Cardiac fibroblast (primary cell): ENCODE data around the gene SUPV3L1.

Experiments used
- DNase-seq, 2 donors: peaks; one replicate each; pipeline versions ENCODE4 v3.0.0 to v3.0.0-alpha.2; 2010; ENCODE audit warnings: low read depth in 2 of 2
- H3K4me3 ChIP-seq, 2 donors: replicated peaks in 1 of 2; 1 replicate in 1 of 2; 2 replicates in 1 of 2; pipeline ENCODE4 v1.5.1; 2011; ENCODE audit warnings: low read depth in 2 of 2, low read length in 2 of 2, mild to moderate bottlenecking in 2 of 2, moderate library complexity in 1 of 2
- CTCF ChIP-seq: IDR thresholded peaks from one replicate; pipeline ENCODE4 v1.5.1; 2011; ENCODE audit warnings: low read depth, mild to moderate bottlenecking, low read length, inconsistent platforms

SUPV3L1 gene

GRCh38 chr10:69242852-69243212, 62.8 kb downstream of the SUPV3L1 start:
- H3K4me3 ChIP-seq: no peak overlapping the region
- no peak for TF ChIP-seq CTCF
- peak in 1 of 2 donors; percentile 38 for DNase-seq

- TF ChIP-seq CTCF: no peak
- no peak for DNase-seq
- no peak overlapping the region for H3K4me3 ChIP-seq
These were observed 63.8 kb downstream of the SUPV3L1 start for GRCh38 chr10:69243817-69244216.

- H3K4me3 ChIP-seq: no peak overlapping the region
- DNase-seq: no peak
- no peak for TF ChIP-seq CTCF
These were observed 66.0 kb downstream of the SUPV3L1 start for GRCh38 chr10:69246036-69246435.

- no peak for TF ChIP-seq CTCF
- DNase-seq: no peak
- no peak overlapping the region for H3K4me3 ChIP-seq
These were observed 66.7 kb downstream of the SUPV3L1 start for GRCh38 chr10:69246581-69247312.

- TF ChIP-seq CTCF: no peak
- DNase-seq: no peak
- H3K4me3 ChIP-seq: no peak overlapping the region
These were observed 67.3 kb downstream of the SUPV3L1 start for GRCh38 chr10:69247313-69247710.

GRCh38 chr10:69248117-69248730, 68.2 kb downstream of the SUPV3L1 start:
- DNase-seq: no peak
- H3K4me3 ChIP-seq: no peak overlapping the region
- TF ChIP-seq CTCF: no peak
